GM19452 (cell line): Measurements from ENCODE around the gene NOL4.

ENCODE experiments used
- ATAC-seq: cut with Tn5 transposase; IDR thresholded peaks from one replicate; pipeline ENCODE4 v1.9.1; 2021; ENCODE audit not compliant: unreplicated experiment

NOL4 gene

DNA sequence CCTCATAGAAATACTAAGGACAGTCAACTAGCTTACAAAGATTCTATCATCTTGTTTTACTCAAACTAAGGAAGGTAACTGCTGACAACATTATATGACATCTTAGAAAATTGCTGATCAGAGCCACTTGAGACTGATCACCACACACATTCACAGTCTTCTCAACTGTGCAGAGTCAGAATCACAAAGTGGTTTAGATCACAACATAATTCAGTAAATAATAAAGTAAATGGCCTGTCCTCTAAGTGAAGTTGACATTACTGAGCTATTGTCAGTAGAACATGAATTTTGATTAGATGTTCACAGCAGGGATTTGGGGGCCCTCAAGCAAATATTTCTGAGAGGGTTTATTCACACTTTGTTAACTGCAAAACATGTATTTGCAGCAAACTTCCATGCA is 28.5 kb downstream of the NOL4 start:
- no peak for ATAC-seq

DNA sequence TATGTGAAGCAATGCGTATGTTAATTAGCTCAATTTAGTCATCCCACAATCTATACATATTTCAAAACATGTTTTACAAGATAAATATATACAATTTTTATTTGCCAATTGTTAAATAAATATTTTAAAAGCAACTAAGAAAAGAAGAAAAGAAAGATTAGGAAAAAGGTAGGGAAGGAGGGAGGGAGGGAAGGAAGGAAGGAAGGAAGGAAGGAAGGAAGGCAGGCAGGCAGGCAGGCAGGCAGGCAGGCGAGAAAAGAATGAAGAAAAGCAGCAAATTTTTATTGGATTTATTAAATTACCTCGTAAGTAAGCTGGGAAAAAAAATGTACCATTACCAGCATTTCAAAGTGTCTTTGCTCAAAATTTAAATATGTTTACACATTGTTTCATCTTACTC is 30.5 kb downstream of the NOL4 start:
- no peak for ATAC-seq

DNA sequence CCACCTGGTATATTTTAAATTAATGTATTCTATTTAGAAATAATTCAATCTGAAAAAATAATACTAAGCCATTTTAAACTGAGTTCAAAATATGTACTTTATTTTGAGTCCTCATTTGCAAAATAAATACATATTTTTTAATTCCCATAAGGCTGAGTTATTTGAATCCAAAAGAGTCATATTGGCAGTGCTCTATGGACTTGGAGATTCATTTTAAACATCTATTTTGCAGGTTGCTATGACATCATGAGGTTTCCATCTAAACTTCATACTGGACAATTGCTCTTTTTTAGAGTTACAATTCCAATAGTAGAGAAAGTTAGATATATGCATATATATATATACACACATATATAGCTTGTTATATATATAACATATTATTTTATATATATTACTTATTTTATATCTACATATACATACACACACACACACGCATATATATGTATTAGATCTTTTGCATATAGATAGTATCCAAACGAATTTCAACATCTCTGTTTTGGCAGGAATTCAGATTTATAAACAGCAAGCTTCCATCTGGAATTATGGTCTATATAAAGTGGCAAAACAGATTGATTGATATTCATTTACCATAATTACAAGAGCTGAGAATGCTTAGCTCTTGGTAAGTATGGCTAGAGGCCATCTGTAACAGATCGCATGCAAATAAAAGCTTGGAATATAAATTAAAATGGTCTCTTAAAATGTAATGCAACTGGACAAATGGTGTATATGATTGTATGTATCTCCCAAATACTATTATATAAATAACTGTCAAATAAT is 34.9 kb downstream of the NOL4 start:
- ATAC-seq = no peak
